GM18499 (cell line): ENCODE measurements around the gene TTLL5.

Experiments
- ATAC-seq: cut with Tn5 transposase; IDR thresholded peaks from one replicate; pipeline ENCODE4 v1.9.1; 2021; ENCODE audit warnings: moderate number of reproducible peaks; ENCODE audit not compliant: insufficient read depth, unreplicated experiment

TTLL5 gene

DNA sequence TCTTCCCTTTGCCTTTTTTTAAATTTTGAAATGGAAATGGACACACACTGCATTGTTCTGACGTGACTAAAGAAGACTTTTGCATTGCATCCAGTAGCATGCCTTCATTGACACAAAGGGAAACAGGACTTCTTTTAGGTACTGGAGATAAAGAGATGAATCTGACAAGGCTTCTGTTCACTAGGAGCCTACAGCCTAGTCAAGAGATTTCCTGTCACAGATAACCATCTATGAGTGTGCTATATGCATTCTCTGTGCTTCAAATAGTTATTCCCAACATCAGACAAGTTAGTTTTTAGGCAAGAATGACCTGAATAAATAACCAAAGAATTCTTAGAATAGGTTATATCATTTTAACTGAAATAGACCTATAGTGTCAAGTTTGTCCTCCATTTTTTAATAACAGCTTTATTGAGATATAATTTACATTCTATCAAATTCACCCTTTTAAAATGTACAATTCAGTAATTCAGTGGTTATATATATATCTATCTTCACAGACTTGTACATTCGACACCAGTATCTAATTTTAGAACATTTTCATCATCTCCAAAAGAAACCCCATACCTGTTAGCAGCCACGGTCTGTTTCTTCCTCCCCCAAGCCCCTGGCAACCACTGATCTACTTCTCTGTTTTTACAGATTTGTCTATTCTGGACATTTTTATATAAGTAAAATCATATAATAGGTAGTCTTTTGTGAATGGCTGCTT, 122.7 kb downstream of the TTLL5 start:
- no peak for ATAC-seq

- ATAC-seq: no peak
These were observed 123.3 kb downstream of the TTLL5 start for GRCh38 chr14:75784314-75784686.

DNA sequence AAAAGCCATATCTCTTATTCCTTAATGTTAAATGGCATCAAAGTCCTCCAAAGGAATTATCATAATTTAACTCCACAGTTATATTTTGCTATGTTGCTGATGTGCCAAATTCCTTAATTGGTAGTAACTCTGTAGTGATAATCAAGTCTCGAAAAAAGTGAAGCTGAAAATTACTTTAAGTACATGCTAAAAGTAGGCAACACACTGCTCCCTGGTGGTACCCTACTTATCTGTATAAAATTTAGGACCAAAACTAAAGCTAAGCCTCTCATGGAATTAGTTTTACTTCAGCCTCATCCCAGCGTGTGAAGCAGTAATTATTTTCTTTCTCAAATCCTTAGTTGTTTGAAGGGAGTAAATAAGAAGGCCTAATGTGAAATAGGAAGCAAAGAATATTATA, 132.8 kb downstream of the TTLL5 start:
- ATAC-seq: no peak

DNA sequence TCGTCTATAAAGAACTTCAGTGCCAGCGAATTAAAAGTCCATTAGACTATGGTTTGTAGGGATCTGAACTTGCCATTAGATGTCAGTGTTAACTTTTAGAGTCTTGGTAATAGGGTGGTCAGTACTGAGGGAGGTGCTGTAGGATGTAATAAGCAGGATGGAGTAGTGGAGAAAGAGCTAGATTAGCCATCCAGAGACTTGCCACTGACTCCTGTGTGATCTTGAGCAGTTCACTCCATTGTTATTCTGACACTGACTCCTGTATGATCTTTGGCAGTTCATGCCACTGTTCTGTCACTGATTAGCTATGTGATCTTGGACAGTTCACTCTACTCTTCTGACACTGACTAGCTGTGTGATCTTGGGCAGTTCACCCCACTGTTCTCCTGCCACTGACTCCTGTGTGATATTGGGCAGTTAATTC, 133.6 kb downstream of the TTLL5 start:
- ATAC-seq: no peak

GRCh38 chr14:75800792-75801191, 139.7 kb downstream of the TTLL5 start:
- no peak for ATAC-seq

GRCh38 chr14:75802486-75802885, 141.4 kb downstream of the TTLL5 start:
- no peak for ATAC-seq

DNA sequence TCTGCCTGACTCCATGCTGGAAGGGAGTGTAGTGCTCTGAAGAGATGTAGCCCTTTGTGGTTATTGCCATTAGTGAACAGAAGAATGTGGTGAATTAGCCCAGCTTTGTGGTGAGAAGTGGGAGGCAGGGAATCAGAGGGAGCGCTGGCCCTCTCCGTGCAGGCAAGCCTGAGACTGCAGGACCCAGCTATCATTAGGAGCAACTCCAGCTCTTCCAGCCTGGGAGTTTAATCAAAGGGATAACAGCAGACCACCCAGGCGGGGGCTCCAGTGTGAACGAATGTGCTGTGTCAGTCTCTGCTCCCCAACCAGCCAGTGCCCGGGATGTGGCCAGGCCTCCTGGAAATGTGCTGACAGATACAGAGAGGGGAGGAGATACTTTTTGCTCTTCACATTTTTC, 142.7 kb downstream of the TTLL5 start:
- no peak for ATAC-seq

DNA sequence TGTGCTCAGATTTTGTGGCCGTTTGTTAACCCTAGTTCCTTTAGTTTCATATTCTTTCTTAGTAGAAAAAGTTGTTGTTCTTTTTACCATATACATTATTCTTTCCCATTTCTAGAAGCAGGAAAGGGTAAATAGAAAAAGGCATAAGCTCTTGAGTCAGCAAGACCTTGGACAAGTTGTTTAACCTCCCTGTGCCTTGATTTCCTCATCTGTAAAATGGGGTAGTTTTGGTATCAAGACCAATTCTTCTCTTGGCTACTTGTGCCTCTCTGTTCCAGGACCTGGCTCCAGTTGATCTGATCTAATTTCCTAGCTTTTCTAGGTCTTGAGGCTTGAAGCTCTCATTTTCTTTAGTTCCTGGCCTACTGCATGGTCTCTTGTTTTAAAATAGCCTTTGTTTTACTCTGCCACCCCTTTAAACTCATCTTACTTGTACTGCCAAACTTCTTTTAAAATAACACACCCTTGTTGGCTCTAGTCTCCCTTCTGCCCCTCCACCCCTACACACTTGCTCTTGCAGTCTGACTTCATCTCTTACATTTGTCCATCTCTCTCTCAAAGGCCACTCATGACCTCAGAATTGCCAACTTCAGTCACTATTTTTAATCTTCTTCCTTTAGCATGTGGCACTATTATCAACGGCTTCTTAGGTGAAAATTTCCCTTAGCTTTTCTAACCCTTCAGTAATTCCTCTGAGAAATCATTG, 143.7 kb downstream of the TTLL5 start:
- ATAC-seq: no peak

GRCh38 chr14:75805646-75806045, 144.6 kb downstream of the TTLL5 start:
- ATAC-seq: no peak

DNA sequence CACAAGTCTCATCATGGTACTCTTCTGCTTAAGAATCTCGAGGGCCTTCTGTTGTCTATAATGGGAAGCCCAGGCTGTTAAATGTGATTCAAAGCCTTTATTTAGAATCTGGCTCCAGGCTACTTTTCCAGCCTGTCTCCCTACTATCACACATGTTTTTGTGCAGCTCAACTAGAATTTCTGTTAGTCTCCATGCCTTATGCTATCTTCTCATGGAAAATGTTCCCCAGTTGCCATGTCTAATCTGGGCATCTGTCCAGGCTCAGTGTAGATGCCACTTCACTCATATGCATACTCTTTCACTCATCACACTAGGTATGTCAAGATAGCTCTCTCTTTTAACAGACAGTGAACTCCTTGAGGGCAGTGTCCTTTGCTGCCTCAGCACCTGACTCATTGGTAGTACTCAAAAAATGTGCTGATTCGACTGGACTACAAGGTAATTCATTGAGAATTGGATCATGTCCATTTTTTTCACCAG, 145.3 kb downstream of the TTLL5 start:
- no peak for ATAC-seq

DNA sequence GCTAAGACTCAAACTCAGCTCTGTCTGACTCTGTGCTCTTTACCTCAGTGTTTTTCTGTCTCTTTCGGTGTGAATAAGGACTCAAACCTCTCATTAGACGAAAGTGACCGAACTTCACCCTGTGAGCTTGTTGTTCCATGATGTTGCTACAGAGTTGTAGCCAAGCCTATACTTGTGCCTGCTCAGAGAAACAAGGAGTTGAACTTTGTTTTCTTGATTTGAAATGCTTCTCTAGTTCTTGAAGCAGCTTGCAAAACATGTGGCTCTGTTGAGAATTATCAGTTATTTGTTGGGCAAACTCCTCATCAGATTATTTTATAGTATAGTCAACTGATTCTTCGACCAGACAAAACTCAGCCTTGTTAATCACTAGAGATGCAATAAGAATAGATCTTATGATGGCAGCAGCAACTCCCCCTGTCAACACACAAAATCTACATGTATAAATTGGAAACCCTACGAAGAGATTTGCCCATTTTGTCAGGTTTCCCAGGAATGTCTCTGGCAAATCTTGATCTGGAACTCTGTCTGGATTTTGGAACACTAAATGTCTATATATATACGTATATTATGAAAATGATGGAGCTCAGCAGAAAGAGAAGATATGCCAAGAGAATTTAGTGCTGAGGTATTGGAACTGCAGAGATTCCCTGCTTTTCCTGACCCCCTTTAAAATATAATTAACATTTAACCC, 146.8 kb downstream of the TTLL5 start:
- no peak for ATAC-seq

DNA sequence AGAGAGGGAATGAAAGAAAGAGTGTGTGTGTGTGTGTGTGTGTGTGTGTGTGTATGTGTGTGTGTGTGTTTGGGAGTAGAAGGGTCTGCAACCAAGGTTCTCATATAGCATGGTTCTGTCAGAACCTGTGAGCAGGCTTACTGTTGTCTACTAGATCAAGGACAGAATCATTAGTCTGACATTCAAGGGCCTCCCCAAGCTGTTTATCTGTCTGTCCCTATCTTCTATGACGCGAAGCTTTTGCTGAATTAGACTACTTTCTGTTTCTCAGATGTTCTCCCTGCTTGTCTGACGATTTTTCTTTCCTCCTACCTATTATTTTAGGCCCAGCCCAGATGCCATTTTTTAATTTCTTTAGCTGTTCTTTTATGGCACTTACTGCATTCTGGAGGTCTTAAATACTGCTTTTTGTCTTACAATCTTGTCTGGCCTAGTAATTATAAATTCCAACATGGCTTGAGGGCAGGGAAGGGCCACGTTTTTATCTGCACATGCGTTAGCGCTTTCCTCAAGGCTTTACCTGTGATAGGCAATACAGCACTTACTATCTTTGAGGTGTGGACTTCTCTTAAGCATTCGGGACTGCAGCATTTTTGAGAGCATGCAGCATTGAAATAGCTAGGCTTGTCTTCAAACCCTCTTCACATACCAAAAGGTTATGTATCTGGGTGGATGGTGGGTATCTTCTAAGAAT, 150.2 kb downstream of the TTLL5 start:
- ATAC-seq: no peak

- ATAC-seq: no peak
These were observed 150.9 kb downstream of the TTLL5 start for GRCh38 chr14:75811872-75812499.

GRCh38 chr14:75812622-75813021, 151.6 kb downstream of the TTLL5 start:
- no peak for ATAC-seq

DNA sequence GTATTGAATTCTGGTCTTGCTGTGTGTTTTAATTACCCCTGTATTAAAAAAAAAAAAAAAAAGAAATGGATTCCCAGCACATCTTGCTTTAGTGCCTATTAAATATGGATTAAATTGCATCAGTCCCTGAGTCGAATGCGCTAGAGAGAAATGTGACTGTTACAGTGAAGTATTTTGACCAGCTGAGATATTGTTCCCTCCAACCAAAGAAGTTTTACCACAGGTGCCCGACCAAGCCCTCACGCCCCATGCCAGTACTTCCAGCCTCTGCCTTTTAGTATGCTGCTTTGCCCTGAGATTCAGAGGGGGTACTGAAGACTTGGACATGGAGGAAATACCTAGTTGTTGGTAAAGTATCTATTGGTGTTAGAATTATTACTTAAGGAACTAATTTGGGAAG, 159.7 kb downstream of the TTLL5 start:
- ATAC-seq: no peak

DNA sequence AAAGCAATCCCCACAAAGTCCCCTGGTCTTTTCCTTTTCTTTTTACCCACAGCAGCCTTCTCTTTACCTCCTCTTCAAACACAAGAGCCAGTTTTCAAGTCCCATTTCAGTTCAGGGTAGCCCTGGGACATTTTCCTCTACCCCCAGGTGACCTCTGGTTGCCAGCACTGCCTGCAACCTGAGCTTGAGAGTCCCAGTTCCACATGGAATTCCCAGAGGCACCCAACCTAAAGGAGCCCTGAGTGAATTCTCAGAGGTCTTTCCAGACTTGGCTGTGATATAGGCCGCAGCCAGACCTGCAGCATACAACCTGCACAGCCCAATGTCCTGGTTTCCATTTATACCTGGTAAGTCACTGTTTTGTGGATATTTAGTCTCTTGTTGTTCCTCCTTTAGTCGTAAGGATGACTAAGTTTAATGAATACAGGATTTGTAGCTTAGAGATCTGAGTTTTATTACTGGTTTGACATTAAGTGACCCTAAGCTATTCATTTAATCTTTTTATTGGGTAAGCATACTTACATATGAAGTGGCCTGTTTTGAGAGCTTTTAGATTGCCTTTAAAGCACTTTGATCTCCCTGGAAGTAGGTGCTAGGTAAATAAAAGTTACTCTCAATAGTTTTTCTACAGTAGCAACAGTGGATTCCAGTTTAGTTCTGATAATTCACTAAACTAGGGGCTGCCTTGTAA, 160.9 kb downstream of the TTLL5 start:
- ATAC-seq: no peak

DNA sequence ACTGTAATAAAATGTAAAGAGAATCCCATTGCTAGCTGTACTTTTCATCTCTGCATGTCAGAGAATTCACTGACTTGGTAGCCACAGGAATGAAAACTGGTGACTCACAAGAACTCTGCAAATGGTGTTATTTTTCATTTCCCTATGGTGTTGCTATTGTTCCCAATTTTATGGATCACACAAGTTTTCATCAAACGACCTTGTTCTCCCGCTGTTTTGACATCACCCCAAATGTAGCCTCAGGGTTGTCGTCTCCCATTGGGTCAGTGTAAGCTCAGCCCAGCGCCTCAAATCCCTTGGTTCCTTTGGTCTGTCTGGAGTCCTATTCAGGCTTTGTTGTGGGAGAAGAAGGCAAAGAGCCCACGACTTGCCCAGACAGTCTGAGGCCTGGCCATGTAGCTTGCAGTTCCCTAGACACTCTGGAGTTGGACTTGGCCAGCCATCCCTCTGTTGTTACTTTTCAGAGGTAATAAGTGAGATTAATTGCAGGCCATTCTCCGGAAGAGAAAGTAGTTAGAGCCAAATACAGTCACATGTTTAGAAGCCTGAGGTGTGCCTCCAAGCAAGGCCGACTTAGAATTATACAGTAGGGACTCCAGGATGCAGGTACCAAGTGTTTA, 161.6 kb downstream of the TTLL5 start:
- ATAC-seq: no peak

- ATAC-seq: no peak
These were observed 162.3 kb downstream of the TTLL5 start for GRCh38 chr14:75823334-75823733.

- no peak for ATAC-seq
These were observed 163.3 kb downstream of the TTLL5 start for GRCh38 chr14:75824318-75824717.
